ENCODE results near the gene FNIP1.

DNA sequence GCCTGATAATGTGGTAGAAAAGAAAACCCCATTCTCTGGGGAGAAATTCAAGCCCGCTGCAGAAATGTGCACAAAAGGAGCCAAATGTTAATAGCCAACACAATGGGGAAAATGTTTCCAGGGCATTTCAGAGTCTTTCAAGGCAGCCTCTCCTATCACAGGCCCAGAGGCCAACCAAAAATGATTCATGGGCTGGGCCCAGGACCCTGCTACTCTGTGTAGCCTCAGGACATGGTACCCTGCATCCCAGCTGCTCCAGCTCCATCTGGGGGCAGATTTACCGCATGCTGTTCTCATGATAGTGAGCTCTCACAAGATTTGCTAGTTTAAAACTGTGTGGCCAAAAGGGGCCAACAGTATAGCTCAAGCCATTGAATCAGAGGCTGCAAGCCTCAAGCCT, 202.9 kb downstream of the FNIP1 start:
- TF ChIP-seq, protein P1, sequence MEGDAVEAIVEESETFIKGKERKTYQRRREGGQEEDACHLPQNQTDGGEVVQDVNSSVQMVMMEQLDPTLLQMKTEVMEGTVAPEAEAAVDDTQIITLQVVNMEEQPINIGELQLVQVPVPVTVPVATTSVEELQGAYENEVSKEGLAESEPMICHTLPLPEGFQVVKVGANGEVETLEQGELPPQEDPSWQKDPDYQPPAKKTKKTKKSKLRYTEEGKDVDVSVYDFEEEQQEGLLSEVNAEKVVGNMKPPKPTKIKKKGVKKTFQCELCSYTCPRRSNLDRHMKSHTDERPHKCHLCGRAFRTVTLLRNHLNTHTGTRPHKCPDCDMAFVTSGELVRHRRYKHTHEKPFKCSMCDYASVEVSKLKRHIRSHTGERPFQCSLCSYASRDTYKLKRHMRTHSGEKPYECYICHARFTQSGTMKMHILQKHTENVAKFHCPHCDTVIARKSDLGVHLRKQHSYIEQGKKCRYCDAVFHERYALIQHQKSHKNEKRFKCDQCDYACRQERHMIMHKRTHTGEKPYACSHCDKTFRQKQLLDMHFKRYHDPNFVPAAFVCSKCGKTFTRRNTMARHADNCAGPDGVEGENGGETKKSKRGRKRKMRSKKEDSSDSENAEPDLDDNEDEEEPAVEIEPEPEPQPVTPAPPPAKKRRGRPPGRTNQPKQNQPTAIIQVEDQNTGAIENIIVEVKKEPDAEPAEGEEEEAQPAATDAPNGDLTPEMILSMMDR (IDR thresholded peaks at IDR 0.05; ENCODE audit: insufficient read depth, low read length, poor library complexity, severe bottlenecking) = no peak
- no peak for TF ChIP-seq EZH2phosphoT487 (conservative IDR thresholded peaks at IDR 0.05; ENCODE audit: low read length)

All from SU-DHL-6 (cell line).